HCT116 (cell line): ENCODE results near the gene CD2BP2. TPM values are rescaled to one million over a fixed set of nuclear protein-coding genes. Genes with fewer than 3 reads are reported as not detected.

Source experiments
- ATAC-seq: fragments of 200-7000 bp; cut with Tn5 transposase; 2 replicates; pipeline ENCODE4 v1.9.1; 2020; ENCODE audit warnings: mild to moderate bottlenecking, moderate library complexity
- BruUV-seq: library from RNA; stranded (reverse); fragments of 400-500 nt; replicated peaks from 2 replicates; lab custom pipeline; 2021; lab: Mats Ljungman, UMichigan
- CTCF ChIA-PET: fragments of 300-600 bp; sonication (Branson Sonifier 250); formaldehyde crosslinking; loops from one replicate; lab custom pipeline; 2021; ENCODE audit warnings: antibody characterized with exemption; lab: Charles Lee
- POLR2A ChIA-PET: fragments of 300-600, 350-600 bp; sonication (Branson Sonifier 250); formaldehyde crosslinking; loops from one replicate; lab custom pipeline; 2021; ENCODE audit warnings: antibody characterized with exemption; lab: Charles Lee
- RAD21 ChIA-PET, 2 experiments: fragments of 300-600 bp; sonication (Branson Sonifier 250); formaldehyde crosslinking; loops; one replicate each; lab custom pipeline; 2023; ENCODE audit warnings: low total read pairs in 2 of 2; ENCODE audit not compliant: uncharacterized antibody in 2 of 2, unreplicated experiment in 2 of 2, low non-redundant PET in 1 of 2; lab: Charles Lee
- DNase-seq: peaks from one replicate; pipeline ENCODE4 v3.0.0-alpha.2; 2010; ENCODE audit warnings: low read depth, low spot score
- H2AFZ ChIP-seq: fragments of 200-600 bp; shearing (Covaris generic), sonication (generic); 2 replicates; pipeline ENCODE4 v1.6.1; 2017; ENCODE audit warnings: low read depth, mixed run types, mixed read lengths, antibody characterized with exemption, low read length; ENCODE audit not compliant: poor library complexity, severe bottlenecking
- H3K27ac ChIP-seq: 2 replicates; pipeline ENCODE4 v1.5.1; 2012; ENCODE audit warnings: low read depth, low read length
- H3K27me3 ChIP-seq: fragments of 200-600 bp; sonication (generic); 2 replicates; pipeline ENCODE4 v1.6.1; 2016; ENCODE audit warnings: mixed run types, low read length, mixed read lengths; ENCODE audit not compliant: insufficient read depth
- H3K36me3 ChIP-seq, 2 experiments: fragments of 200-500 bp in 1 of 2; fragments of 200-600 bp in 1 of 2; sonication (Bioruptor generic) in 1 of 2; sonication (generic) in 1 of 2; 2 replicates each; pipeline versions ENCODE4 v1.5.1 to v1.6.1; 2014 to 2016; ENCODE audit warnings: low read length in 2 of 2, inconsistent platforms in 1 of 2, mixed read lengths in 1 of 2, mixed run types in 1 of 2; ENCODE audit not compliant: insufficient read depth in 2 of 2, control insufficient read depth in 1 of 2
- H3K4me1 ChIP-seq, 2 experiments: fragments of 200-600 bp in 1 of 2; sonication (generic) in 1 of 2; 2 replicates each; pipeline versions ENCODE4 v1.5.1 to v1.6.1; 2012 to 2017; ENCODE audit warnings: low read length in 2 of 2, inconsistent platforms in 1 of 2, mild to moderate bottlenecking in 1 of 2, mixed read lengths in 1 of 2, mixed run types in 1 of 2, moderate library complexity in 1 of 2; ENCODE audit not compliant: insufficient read depth in 2 of 2, control insufficient read depth in 1 of 2
- H3K4me2 ChIP-seq: fragments of 200-600 bp; sonication (generic); 2 replicates; pipeline ENCODE4 v1.6.1; 2017; ENCODE audit warnings: mixed run types, low read length, mixed read lengths
- H3K4me3 ChIP-seq, 2 experiments: fragments of 200-600 bp in 1 of 2; sonication (generic) in 1 of 2; replicated peaks in 1 of 2; 2 replicates each; pipeline ENCODE4 v1.5.1; 2011 to 2016; ENCODE audit warnings: low read length in 2 of 2, control low read depth in 1 of 2, low read depth in 1 of 2, mild to moderate bottlenecking in 1 of 2, mixed read lengths in 1 of 2, mixed run types in 1 of 2
- H3K79me2 ChIP-seq: fragments of 200-600 bp; sonication (generic); 2 replicates; pipeline ENCODE4 v1.6.1; 2017; ENCODE audit warnings: mild to moderate bottlenecking, mixed run types, low read length, moderate library complexity, mixed read lengths; ENCODE audit not compliant: insufficient read depth
- H3K9ac ChIP-seq: fragments of 200-600 bp; sonication (generic); 2 replicates; pipeline ENCODE4 v1.6.1; 2016; ENCODE audit warnings: low read length, mixed read lengths
- H3K9me2 ChIP-seq: fragments of 200-600 bp; sonication (generic), shearing (Covaris generic); 2 replicates; pipeline ENCODE4 v1.6.1; 2017; ENCODE audit warnings: mixed run types, mild to moderate bottlenecking, moderate library complexity; ENCODE audit not compliant: insufficient read depth
- H3K9me3 ChIP-seq, 2 experiments: fragments of 200-500 bp in 1 of 2; fragments of 200-600 bp in 1 of 2; sonication (Bioruptor generic) in 1 of 2; sonication (generic) in 1 of 2; 2 replicates each; pipeline ENCODE4 v1.6.1; 2014 to 2017; ENCODE audit warnings: low read length in 2 of 2, mixed read lengths in 2 of 2, inconsistent platforms in 1 of 2, low read depth in 1 of 2, mild to moderate bottlenecking in 1 of 2, mixed run types in 1 of 2, moderate library complexity in 1 of 2; ENCODE audit not compliant: control insufficient read depth in 1 of 2, insufficient read depth in 1 of 2
- H4K20me1 ChIP-seq: fragments of 200-600 bp; sonication (generic), shearing (Covaris generic); 2 replicates; pipeline ENCODE4 v1.6.1; 2017; ENCODE audit warnings: mixed run types, mild to moderate bottlenecking, moderate library complexity; ENCODE audit not compliant: insufficient read depth
- ATF3 ChIP-seq: IDR thresholded peaks from 2 replicates; pipeline ENCODE4 v1.6.1; 2012
- CEBPB ChIP-seq: IDR thresholded peaks from 2 replicates; pipeline ENCODE4 v1.6.1; 2012; ENCODE audit warnings: low read depth
- CTCF ChIP-seq, 3 experiments: fragments of 200-600 bp in 1 of 3; sonication (generic) in 1 of 3; IDR thresholded peaks in 2 of 3; conservative IDR thresholded peaks in 1 of 3; 2 replicates each; pipeline ENCODE4 v1.5.1; 2012 to 2017; ENCODE audit warnings: low read depth in 2 of 3, low read length in 2 of 3, antibody characterized with exemption in 1 of 3, borderline replicate concordance in 1 of 3, control low read depth in 1 of 3, mild to moderate bottlenecking in 1 of 3, mixed read lengths in 1 of 3, mixed run types in 1 of 3, moderate library complexity in 1 of 3; ENCODE audit not compliant: insufficient read depth in 1 of 3
- FOSL1 ChIP-seq: IDR thresholded peaks from 2 replicates; pipeline ENCODE4 v1.6.1; 2012; ENCODE audit warnings: low read depth
- POLR2AphosphoS5 ChIP-seq: IDR thresholded peaks from 2 replicates; pipeline ENCODE4 v1.6.1; 2011; ENCODE audit warnings: mild to moderate bottlenecking, low read depth, low read length, moderate library complexity
- RAD21 ChIP-seq: IDR thresholded peaks from 2 replicates; pipeline ENCODE4 v1.6.1; 2012; ENCODE audit warnings: low read depth, mild to moderate bottlenecking
- REST ChIP-seq: IDR thresholded peaks from 2 replicates; pipeline ENCODE4 v1.6.1; 2012; ENCODE audit warnings: low read depth
- SIN3A ChIP-seq: IDR thresholded peaks from 2 replicates; pipeline ENCODE4 v1.6.1; 2012; ENCODE audit warnings: low read depth
- SP1 ChIP-seq: IDR thresholded peaks from 2 replicates; pipeline ENCODE4 v1.6.1; 2012; ENCODE audit warnings: low read depth
- intact Hi-C: fragments of 100-400 bp; cut with micrococcal nuclease; formaldehyde crosslinking; loops from 2 replicates; pipeline ENCODE4 v1.10.0; 2022
- total RNA-seq: library from RNA; stranded (reverse); gene quantifications from one replicate; pipeline ENCODE4 v1.2.1, GENCODE V29; 2021; ENCODE audit not compliant: unreplicated experiment

Gene CD2BP2
- total RNA-seq, 1 experiment from 2014 or later = 51.8 TPM

GRCh38 chr16:30358990-30359870, 4.1 kb upstream of the CD2BP2 start:
- Histone ChIP-seq H3K27me3 (no peaks in the 10 kb centered on the region), H3K9me2 (no peaks in the 10 kb centered on the region), H2AFZ (no peak overlapping the region), H3K4me1 (peaks cover 12 to 24% of the 10 kb centered on the region in 2 experiments), H3K9ac (no peak overlapping the region), H3K4me3 (no peak overlapping the region), H4K20me1 (no peaks in the 10 kb centered on the region), H3K9me3 (no peaks in the 10 kb centered on the region), H3K4me2 (no peak overlapping the region), H3K36me3 (peaks cover 12 to 30% of the 10 kb centered on the region in 2 experiments; a peak in 3 of 4 replicates), H3K79me2 (peaks cover 48% of the 10 kb centered on the region), H3K27ac (no peak overlapping the region)
- DNase-seq (no peak), ATAC-seq (no peak)
- RAD21 ChIA-PET = no interaction called here
- TF ChIP-seq CEBPB = no peak
- no peak for TF ChIP-seq RAD21
- no peak for TF ChIP-seq CTCF (IDR thresholded peaks at IDR 0.05 in 2 of 3, conservative IDR thresholded peaks at IDR 0.05 in 1 of 3; ENCODE audit: borderline replicate concordance in 1 of 3, insufficient read depth in 1 of 3, low read depth in 2 of 3, low read length in 2 of 3)
- TF ChIP-seq SIN3A = no peak
- TF ChIP-seq POLR2AphosphoS5 = no peak
- TF ChIP-seq FOSL1 = no peak
- no peak for TF ChIP-seq SP1
- no peak for TF ChIP-seq ATF3
- no peak for TF ChIP-seq REST
- POLR2A ChIA-PET = no interaction called here
- CTCF ChIA-PET = no interaction called here
- no TSS peak for BruUV-seq
- intact Hi-C loops = no loop called here
